ENCODE results near the gene SLC7A11. TPM values are rescaled to one million over a fixed set of nuclear protein-coding genes. Genes with fewer than 3 reads are reported as not detected.

Gene SLC7A11
- polyA plus RNA-seq, 3 donors: 0.02 to 0.07 TPM; not detected in 1

DNA sequence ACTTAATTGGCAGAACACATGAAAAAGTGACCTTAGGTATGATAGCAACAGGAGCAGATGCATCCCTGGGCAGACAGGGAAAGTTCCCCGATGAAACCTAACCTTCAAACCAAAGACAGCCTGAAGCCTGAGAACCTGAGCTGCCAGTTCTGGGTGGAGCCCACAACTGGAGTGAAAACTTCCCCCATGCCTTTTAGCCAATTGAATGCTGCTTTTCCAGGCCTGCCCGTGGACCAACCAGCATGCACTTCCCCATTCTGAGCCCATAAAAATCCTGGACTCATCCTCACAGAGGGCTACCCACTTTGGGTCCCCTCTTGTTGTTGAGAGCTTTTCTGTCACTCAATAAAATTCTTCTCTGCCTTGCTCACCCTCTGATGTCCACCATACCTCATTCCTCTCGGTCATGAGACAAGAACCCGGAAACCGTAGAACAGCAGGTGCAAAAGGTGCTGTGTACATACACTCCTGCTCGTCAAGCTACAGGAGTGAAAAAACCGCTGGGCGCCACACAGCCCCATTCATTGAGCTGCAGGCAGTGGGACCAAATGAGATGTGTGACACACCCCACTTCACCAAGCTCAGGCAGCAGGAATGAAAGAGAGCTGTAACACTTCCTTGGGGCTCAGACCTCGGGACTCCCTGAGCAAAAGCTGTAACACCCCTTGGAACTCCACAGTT, 13.9 kb upstream of the SLC7A11 start:
- Mint-ChIP-seq H3K9me3 (peaks cover 0 to 9% (median 3%) of the 10 kb centered on the region in 7 donors), H3K4me1 (no peaks in the 10 kb centered on the region), H3K27ac (peak overlapping the region in 1 of 7 donors; percentile 43), H3K4me3 (no peak overlapping the region), H3K27me3 (ENCODE audit: low read depth in 3 of 3) (peaks cover 0 to 1% (median 0%) of the 10 kb centered on the region in 3 donors), H3K36me3 (no peaks in the 10 kb centered on the region)
- H2AFZ ChIP-seq (ENCODE audit: insufficient read depth, low read depth, low read length, poor library complexity, severe bottlenecking): no peak overlapping the region
- 94% methylated on average over 7 of the region's 9 CpGs for WGBS (ENCODE audit: insufficient coverage)
- TF ChIP-seq, protein P1, sequence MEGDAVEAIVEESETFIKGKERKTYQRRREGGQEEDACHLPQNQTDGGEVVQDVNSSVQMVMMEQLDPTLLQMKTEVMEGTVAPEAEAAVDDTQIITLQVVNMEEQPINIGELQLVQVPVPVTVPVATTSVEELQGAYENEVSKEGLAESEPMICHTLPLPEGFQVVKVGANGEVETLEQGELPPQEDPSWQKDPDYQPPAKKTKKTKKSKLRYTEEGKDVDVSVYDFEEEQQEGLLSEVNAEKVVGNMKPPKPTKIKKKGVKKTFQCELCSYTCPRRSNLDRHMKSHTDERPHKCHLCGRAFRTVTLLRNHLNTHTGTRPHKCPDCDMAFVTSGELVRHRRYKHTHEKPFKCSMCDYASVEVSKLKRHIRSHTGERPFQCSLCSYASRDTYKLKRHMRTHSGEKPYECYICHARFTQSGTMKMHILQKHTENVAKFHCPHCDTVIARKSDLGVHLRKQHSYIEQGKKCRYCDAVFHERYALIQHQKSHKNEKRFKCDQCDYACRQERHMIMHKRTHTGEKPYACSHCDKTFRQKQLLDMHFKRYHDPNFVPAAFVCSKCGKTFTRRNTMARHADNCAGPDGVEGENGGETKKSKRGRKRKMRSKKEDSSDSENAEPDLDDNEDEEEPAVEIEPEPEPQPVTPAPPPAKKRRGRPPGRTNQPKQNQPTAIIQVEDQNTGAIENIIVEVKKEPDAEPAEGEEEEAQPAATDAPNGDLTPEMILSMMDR (IDR thresholded peaks at IDR 0.05): no peak
- intact Hi-C loops (cut with micrococcal nuclease): no loop called here
- H3K27me3 ChIP-seq (ENCODE audit: control insufficient read depth in 2 of 2, insufficient read depth in 2 of 2, low read length in 2 of 2): no peaks in the 10 kb centered on the region
- H3K4me2 ChIP-seq (replicated peaks; ENCODE audit: extremely low read depth, low read length, poor library complexity, severe bottlenecking): no peak overlapping the region
- H4K20me1 ChIP-seq (ENCODE audit: insufficient read depth, low read length): no peaks in the 10 kb centered on the region
- no peak overlapping the region for H3K27ac ChIP-seq (ENCODE audit: low read depth in 1 of 2, low read length in 2 of 2)
- peak in 1 of 3 donors; percentile 8 for DNase-seq
- H3K9ac ChIP-seq (ENCODE audit: insufficient read depth, low read length, poor library complexity, severe bottlenecking): no peak overlapping the region
- no peak overlapping the region for H3K4me3 ChIP-seq (replicated peaks in 1 of 3; ENCODE audit: low read depth in 2 of 3, low read length in 3 of 3)
- H3K79me2 ChIP-seq (ENCODE audit: insufficient read depth, low read length): no peaks in the 10 kb centered on the region
- no peaks in the 10 kb centered on the region for H3K4me1 ChIP-seq (ENCODE audit: control insufficient read depth in 1 of 2, insufficient read depth in 2 of 2, low read length in 2 of 2)
- peaks cover 0 to 8% of the 10 kb centered on the region in 2 donors for H3K9me3 ChIP-seq (replicated peaks in 1 of 2; ENCODE audit: control insufficient read depth in 1 of 2, insufficient read depth in 1 of 2, low read length in 2 of 2)
- H3K36me3 ChIP-seq (replicated peaks in 1 of 2; ENCODE audit: control insufficient read depth in 1 of 2, insufficient read depth in 2 of 2, low read length in 2 of 2): no peaks in the 10 kb centered on the region

DNA sequence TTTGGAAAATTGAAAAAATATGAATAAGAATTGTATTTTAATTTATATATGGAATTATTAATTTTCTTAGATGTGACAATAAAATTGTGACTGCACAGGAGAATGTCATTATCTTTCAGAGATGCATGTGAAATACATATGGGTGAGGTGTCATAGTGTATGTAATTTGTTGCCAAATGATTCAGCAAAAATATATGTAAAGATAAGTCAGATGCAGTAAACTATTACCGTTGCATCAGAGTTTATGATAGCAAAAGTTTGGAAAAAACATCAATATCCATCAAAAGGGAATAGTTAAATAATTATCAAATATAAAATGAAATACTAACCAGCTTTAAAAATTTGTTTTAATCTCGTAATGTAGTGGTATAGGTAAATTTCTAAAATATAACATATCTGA, 10.4 kb upstream of the SLC7A11 start:
- intact Hi-C loops (cut with micrococcal nuclease): no loop called here
- H3K27ac ChIP-seq (ENCODE audit: low read depth in 1 of 2, low read length in 2 of 2): no peak overlapping the region
- peaks cover 0 to 8% of the 10 kb centered on the region in 2 donors for H3K9me3 ChIP-seq (replicated peaks in 1 of 2; ENCODE audit: control insufficient read depth in 1 of 2, insufficient read depth in 1 of 2, low read length in 2 of 2)
- Mint-ChIP-seq H3K27ac (no peak overlapping the region), H3K4me1 (peaks cover 4% of the 10 kb centered on the region), H3K9me3 (peaks cover 3 to 9% (median 5%) of the 10 kb centered on the region in 7 donors), H3K36me3 (no peaks in the 10 kb centered on the region), H3K4me3 (no peak overlapping the region), H3K27me3 (ENCODE audit: low read depth in 3 of 3) (peaks cover 0 to 3% (median 2%) of the 10 kb centered on the region in 3 donors)
- no peak for DNase-seq
- no peak overlapping the region for H3K4me3 ChIP-seq (replicated peaks in 1 of 3; ENCODE audit: low read depth in 2 of 3, low read length in 3 of 3)
- H3K36me3 ChIP-seq (replicated peaks in 1 of 2; ENCODE audit: control insufficient read depth in 1 of 2, insufficient read depth in 2 of 2, low read length in 2 of 2): no peaks in the 10 kb centered on the region
- H3K4me1 ChIP-seq (ENCODE audit: control insufficient read depth in 1 of 2, insufficient read depth in 2 of 2, low read length in 2 of 2): peaks cover 0 to 4% of the 10 kb centered on the region in 2 donors
- no peak overlapping the region for H2AFZ ChIP-seq (ENCODE audit: insufficient read depth, low read depth, low read length, poor library complexity, severe bottlenecking)
- no peaks in the 10 kb centered on the region for H3K79me2 ChIP-seq (ENCODE audit: insufficient read depth, low read length)
- TF ChIP-seq, protein P1 (IDR thresholded peaks at IDR 0.05): no peak
- no CpG with 5 or more reads among the region's 2 CpGs for WGBS (ENCODE audit: insufficient coverage)
- no peak overlapping the region for H3K9ac ChIP-seq (ENCODE audit: insufficient read depth, low read length, poor library complexity, severe bottlenecking)
- no peaks in the 10 kb centered on the region for H4K20me1 ChIP-seq (ENCODE audit: insufficient read depth, low read length)
- no peak overlapping the region for H3K4me2 ChIP-seq (replicated peaks; ENCODE audit: extremely low read depth, low read length, poor library complexity, severe bottlenecking)
- no peaks in the 10 kb centered on the region for H3K27me3 ChIP-seq (ENCODE audit: control insufficient read depth in 2 of 2, insufficient read depth in 2 of 2, low read length in 2 of 2)

All from CD14-positive monocyte (primary cell).